HG02938 (cell line): ENCODE data around the gene KNDC1.

Experiments
- ATAC-seq: cut with Tn5 transposase; IDR thresholded peaks from one replicate; pipeline ENCODE4 v1.9.1; 2021; ENCODE audit warnings: mild to moderate bottlenecking, moderate library complexity; ENCODE audit not compliant: unreplicated experiment

The KNDC1 gene

DNA sequence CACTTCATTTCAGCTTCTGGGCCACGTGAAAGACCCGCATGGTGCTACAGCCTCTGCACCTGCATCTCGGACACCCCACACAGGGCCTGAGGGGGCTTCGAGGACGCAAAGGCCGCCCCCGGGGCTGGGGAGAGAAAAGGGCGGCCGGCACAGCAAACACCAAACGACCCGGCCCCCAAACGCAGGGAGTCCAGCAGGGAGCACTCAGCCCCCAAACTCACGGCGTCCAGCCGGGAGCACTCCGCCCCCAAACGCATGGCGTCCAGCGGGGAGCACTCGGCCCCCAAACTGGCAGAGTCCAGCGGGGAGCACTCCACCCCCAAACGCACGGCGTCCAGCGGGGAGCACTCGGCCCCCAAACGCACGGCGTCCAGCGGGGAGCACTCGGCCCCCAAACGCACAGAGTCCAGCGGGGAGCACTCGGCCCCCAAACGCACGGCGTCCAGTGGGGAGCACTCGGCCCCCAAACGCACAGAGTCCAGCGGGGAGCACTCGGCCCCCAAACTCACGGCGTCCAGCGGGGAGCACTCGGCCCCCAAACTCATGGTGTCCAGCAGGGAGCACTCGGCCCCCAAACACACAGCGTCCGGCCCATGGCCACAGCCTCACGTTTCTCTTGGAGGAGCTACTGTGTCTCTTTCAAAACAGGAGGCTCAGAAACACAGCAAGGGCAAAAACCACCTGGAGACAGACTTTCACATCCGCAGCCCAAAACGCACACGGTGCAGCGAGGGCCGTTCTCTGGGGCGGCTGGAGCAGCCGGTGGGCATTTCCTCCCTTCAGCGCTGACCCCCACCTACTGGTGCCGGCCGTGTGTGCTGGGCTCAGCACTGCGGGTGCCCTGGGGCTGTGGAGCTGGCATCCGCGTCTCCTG is 43.0 kb downstream of the KNDC1 start:
- no peak for ATAC-seq

GRCh38 chr10:133203652-133204195 is 43.7 kb downstream of the KNDC1 start:
- no peak for ATAC-seq

DNA sequence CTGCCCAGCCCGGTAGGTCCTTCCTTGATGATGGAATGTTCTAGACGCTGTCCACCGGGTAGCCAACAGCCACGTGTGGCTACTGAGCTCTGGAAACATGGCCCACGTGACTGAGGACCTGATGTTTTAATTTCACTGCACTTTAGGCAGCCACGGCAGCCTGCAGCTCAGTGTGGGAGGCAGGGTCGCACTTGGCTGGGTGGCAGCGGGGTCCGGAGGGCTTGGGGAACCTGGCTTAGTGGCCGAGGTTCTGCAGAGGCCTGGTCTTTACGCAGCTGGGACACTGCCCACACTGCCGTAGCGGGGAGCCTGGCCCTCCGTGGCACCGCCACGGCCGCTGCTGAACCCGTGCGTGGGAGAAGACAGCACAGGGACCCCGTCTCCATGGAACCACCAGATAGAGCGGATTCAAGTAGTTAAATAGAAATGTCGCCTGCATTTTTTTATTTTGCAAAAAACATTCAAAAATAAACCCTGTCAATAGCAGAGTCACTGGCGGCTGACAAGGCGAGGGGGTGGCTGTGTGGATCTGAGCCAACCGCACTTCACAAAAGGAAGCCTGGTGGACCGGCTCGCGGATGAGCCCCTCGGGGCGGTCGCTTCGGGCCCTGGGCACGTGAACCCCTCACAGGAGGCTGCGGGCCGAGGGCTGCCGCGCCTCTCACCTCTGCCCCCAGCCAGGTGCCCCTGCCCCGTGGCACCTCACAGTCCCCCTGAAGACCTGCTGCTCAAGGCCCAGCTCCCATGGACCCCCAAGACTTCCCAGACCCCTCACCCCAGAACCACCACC is 44.4 kb downstream of the KNDC1 start:
- ATAC-seq, result no peak

- ATAC-seq, result no peak
Measured at GRCh38 chr10:133205146-133205545, 45.1 kb downstream of the KNDC1 start.

DNA sequence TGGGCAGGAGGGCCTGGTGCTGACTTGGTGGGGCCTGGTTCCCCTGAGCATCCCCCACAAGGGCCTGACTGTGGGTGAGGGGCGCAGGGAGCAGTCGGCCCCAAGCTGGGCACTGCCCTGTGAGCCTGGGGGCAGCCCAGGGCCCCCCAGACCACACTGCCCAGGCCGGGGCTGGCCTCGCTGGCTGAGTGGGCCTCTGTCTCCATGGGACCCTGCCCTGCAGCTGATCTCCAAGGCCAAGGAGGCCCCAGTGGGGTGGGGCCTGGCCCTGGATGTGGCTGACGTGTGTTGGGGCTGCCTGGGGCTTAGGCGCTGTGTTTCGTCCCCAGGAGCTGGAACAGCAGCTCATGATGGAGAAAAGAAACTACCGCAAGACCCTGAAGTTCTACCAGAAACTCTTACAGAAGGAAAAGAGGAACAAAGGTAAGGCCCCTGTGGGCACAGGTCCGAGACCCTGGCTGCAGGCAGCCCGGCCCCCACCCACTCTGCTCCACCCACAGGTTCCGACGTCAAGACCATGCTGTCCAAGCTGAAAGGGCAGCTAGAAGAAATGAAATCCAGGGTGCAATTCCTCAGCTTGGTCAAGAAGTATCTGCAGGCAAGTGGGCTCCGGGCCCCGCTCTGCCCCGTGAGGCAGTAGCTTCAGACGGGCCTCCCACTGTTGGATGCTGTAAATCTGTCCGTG is 46.5 kb downstream of the KNDC1 start:
- ATAC-seq, result no peak

GRCh38 chr10:133207041-133207600 is 47.1 kb downstream of the KNDC1 start:
- ATAC-seq, result no peak

GRCh38 chr10:133207627-133208026 is 47.6 kb downstream of the KNDC1 start:
- ATAC-seq, result no peak

DNA sequence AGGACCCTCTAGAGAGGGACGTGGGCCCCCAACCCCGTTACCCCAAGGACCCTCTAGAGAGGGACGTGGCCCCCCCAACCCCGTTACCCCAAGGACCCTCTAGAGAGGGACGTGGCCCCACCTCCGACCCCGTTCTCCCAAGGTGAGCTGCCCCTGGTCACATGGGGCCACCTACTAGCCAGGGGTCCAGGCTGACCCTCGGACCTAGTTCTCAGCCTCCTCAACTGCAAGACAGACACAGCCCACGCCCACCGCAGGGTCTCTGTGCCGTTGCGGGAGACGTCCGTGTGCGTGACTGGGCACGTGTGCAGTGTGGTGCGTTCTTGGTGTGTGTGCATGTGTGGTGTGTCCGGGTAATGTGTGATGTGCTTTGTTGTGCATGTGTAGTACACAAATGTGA is 48.4 kb downstream of the KNDC1 start:
- no peak for ATAC-seq

DNA sequence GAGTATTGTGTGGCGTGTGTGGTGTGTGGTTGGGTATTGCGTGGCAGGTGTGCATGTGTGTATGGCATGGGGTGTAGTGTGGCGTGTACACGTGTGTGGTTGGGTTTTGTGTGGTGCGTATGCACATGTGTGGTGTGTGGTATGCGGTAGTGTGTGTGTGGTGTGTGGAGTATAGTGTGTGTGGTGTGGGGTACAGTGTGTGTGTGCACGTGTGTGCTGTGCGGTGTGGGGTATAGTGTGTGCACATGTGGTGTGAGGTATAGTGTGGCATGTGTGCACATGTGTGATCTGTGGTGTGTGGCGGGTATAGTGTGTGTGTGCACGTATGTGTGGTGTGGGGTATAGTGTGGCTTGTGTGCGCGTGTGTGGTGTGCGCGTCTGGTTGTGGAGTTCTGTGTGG is 49.1 kb downstream of the KNDC1 start:
- ATAC-seq, result no peak

GRCh38 chr10:133209641-133210040 is 49.6 kb downstream of the KNDC1 start:
- no peak for ATAC-seq

DNA sequence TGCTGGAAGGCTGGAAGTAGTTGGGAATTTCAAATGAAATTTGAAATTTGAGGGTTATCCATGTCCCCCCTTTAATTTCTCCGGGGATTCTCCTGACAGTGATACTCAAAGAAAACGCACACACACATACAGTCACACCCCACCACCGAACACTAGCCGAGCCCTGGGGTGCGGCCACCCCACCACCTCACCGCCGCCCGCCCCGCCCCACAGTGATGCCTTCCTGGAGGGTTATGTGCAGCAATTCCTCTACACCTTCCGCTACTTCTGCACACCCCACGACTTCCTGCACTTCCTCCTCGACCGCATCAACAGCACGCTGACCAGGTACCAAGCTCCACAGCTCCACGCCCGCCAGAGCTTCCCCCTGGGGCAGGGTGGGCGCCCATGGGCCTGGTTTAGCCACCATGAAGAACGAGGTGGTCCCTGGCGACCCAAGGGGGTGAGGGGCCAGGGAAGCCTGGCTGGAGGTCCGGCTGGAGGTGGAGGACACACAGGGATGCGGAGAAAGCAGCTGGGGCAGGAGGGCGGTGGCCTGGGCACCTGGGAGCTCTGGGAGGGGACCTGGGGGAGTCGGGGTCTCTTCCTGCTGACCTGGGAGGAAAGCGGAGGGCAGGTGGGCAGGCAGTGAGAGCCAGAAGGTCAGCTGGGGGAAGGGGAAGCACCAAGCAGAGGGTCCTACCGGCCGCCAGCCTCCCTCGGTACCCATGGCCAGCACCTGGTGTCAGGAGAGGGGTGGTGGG is 50.5 kb downstream of the KNDC1 start:
- no peak for ATAC-seq

GRCh38 chr10:133211141-133211830 is 51.3 kb downstream of the KNDC1 start:
- no peak for ATAC-seq

DNA sequence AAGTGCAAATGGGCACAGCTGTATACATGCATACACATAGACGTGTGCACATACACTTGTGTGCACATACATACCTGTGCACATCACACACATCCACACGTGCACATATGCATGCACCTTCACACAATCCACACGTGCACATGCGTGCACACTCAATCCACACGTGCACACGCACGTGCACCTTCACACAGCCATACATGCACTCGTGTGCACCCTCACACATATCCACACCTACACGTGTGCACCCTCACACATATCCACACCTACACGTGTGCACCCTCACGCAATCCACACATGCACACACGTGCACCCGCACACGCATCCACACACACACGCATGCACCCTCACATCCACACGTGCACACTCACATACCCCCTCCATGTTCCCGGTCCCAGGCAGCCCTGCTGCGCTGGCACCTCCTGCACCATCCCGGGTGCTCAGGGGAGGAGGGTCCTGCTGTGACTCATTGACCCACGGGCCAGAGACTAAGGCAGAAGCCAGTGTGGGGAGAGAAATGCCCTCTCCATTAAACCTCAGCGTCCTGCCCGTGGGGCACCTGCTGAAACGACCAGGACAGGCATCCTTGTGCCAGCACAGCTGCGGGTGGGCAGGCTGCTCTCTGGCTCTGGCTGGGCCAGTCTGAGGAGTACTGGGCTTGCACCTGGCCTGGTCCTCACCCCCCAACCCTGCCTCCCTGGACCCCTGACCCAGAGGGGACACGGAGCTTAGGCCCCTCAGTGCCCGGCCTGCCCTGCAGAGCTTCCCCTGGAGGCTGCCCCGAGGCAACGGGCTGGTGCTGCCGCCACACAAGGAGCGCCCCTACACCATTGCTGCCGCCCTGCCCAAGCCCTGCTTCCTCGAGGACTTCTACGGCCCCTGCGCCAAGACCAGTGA is 52.2 kb downstream of the KNDC1 start:
- ATAC-seq, result no peak

DNA sequence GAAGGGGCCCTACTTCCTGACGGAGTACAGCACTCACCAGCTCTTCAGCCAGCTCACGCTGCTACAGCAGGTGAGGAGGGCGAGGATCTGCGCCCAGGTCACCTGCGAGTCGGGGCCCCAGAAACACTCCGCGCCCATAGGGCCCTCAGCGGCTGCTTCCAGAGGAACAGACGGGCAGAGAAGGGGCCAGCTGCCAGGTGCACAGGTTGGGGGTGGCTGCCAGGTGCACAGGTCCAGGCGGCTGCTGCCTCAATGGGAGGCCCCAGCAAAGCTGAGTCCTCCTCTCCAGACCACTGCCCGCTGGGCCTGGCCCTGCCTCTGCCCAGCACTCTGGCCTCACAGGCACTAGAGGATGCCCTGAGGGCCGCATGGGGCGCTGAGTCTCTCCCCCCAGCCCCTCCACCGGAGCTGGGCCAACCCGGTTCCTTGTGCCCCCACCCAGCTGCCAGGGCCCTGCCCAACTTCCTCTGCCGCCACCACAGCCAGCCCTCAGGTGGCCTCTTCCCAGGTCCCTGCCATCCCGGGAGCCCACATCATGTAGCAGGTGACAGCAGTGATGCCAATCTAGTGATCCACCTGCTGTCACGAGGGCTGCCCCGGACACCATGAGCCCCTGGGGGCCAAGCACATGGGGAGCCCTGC is 53.0 kb downstream of the KNDC1 start:
- no peak for ATAC-seq

DNA sequence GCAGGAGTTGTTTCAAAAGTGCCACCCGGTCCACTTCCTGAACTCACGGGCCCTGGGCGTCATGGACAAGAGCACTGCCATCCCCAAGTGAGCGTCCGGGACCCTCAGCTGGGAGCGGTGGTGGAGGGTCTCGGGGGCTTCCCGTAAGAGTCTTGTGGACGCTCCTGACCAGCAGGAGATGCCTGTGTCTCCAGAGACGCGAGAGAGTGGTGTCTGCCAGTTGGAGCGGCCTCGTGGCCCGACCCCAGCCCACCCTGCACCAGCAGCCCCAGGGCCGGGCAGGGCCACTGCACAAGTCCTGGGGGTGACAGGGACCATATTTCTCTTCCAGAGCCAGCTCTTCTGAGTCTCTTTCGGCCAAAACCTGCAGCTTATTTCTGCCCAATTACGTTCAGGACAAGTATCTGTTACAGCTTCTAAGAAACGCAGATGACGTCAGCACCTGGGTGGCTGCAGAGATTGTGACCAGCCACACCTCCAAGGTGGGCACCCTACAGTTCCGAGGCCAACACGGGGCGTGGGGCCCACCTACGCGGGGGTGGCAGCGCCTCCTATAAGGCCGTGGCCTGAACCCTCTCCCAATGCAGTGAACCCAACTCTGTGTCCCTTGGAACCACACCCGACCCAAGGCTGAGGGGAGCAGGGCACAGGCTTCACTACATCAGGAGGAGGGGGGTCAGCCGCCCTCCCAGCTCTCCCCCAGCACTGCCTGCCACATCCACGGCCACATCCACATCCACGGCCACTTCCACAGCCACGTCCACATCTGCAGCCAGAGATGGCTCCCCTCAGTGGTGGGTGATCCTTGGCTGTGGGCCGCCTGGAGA is 53.8 kb downstream of the KNDC1 start:
- no peak for ATAC-seq

DNA sequence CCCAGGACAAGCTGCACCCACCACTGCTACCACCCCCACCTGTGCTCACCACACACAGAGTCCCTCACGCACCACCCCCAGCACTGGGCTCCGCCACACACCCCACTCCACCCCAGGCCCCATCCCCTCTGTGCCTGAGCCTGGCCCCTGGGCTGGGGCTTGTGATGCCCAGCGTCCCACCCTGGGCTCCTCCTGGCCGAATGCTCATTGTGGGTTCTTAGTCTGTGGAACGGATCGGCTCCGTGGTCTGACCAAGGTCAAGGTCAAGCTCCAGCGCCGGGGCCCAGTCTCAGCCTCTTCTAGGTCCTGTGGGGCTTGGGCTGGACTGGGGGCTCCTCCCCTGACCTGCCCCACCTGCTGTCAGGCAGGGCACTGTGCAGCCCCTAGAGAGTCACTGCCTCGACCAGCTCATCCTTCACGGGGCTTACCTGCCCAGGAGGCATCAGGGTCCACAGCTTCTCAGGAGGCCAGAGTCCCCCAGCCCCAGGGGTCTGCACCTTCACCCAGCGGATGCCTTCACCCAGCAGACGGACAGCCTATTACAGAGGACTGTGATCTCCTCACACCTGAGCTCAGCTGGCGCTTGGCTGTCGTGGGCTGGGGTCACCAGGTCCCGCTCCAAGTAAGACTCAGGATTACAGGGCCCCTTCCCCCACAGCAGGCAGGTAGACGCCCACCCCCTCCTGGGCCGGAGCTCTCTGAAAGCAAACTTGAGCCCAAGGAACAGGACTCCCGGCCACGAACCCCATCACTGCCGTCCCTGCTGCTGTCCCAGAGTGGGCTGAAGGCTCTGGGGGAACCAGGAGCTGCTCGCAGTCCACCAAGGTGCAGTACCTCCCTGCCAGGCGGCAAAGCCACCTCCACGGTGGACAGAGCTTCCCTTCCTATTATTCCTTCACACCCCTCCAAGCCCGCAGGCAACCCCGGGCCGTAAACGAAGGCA is 54.7 kb downstream of the KNDC1 start:
- ATAC-seq, result no peak
